ENCODE measurements around the gene MAGI3. TPM values are rescaled to one million over a fixed set of nuclear protein-coding genes. Genes with fewer than 3 reads are reported as not detected.

Gene MAGI3
- total RNA-seq, 1 donor from 2014 or later, result 7.0 TPM

DNA sequence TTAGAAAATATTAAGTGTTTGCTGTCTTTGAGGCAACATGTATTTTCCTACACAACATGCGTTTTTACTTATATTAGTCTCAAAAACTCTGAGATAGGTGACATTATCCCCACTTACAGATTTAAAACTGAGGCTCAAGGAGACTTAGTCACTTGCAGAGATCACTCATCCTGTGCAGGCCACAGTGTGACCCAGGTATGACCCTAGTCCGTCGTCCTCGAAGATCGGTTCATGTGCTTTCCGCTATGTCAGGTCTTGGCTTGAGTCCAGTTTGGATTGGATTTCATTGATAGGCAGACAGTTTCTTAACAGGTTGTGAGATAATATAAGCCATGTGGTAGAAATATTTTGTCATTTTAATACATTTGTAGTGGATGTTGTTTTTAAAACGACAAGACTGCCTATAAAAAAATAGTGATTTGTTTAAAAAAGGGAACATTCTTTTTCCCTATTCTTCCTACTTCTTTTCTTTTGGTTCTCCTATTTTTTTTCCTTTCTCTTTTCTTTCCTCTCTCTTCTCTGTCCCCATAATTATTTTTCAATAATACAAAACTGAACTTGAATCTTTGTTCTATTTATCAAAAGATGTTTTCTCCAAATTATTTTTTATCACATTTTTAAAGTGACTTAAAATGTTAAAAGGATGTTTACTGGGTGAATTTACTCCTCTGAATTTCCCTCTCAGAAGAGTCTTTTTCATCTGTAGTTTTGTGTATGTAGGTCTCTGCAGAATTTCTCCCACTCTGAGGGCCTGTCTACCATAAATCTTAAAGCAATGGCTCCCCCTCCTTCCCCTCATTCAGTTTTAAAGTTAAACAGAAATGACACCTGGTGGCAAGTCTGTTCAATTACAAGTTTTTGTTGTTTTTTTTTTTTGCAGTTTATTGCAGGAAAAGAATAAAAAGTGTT is 287.2 kb downstream of the MAGI3 start:
- TF ChIP-seq, protein P1, sequence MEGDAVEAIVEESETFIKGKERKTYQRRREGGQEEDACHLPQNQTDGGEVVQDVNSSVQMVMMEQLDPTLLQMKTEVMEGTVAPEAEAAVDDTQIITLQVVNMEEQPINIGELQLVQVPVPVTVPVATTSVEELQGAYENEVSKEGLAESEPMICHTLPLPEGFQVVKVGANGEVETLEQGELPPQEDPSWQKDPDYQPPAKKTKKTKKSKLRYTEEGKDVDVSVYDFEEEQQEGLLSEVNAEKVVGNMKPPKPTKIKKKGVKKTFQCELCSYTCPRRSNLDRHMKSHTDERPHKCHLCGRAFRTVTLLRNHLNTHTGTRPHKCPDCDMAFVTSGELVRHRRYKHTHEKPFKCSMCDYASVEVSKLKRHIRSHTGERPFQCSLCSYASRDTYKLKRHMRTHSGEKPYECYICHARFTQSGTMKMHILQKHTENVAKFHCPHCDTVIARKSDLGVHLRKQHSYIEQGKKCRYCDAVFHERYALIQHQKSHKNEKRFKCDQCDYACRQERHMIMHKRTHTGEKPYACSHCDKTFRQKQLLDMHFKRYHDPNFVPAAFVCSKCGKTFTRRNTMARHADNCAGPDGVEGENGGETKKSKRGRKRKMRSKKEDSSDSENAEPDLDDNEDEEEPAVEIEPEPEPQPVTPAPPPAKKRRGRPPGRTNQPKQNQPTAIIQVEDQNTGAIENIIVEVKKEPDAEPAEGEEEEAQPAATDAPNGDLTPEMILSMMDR (IDR thresholded peaks at IDR 0.05), result peak; percentile 72
- Mint-ChIP-seq H3K9me3 (ENCODE audit: unreplicated experiment) (no peaks in the 10 kb centered on the region), H3K4me3 (ENCODE audit: unreplicated experiment) (no peak overlapping the region), H3K4me1 (ENCODE audit: unreplicated experiment) (no peaks in the 10 kb centered on the region), H3K36me3 (ENCODE audit: unreplicated experiment) (peaks cover 4% of the 10 kb centered on the region), H3K27me3 (ENCODE audit: unreplicated experiment) (no peaks in the 10 kb centered on the region), H3K27ac (ENCODE audit: unreplicated experiment) (no peak overlapping the region)
- DNase-seq (ENCODE audit: extremely low spot score, unreplicated experiment), result no peak

DNA sequence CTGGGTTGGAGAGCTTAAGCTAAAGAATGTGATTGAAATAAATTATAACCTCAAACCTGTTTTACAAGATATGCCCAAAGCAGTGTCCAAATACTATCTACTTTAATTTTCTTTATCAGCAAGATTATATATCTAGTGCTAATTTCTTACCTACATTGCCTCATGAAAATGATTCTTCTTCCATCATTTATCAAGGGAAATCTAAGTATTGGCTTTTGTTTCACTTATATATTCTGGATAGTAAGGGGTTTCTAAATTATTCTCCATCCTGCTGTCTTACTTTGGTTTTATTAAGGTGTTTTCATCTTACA is 287.8 kb downstream of the MAGI3 start:
- TF ChIP-seq, protein P1 (IDR thresholded peaks at IDR 0.05), result no peak
- Mint-ChIP-seq H3K4me1 (ENCODE audit: unreplicated experiment) (no peaks in the 10 kb centered on the region), H3K9me3 (ENCODE audit: unreplicated experiment) (no peaks in the 10 kb centered on the region), H3K27ac (ENCODE audit: unreplicated experiment) (no peak overlapping the region), H3K4me3 (ENCODE audit: unreplicated experiment) (no peak overlapping the region), H3K36me3 (ENCODE audit: unreplicated experiment) (peaks cover 9% of the 10 kb centered on the region), H3K27me3 (ENCODE audit: unreplicated experiment) (no peaks in the 10 kb centered on the region)
- DNase-seq (ENCODE audit: extremely low spot score, unreplicated experiment), result no peak

DNA sequence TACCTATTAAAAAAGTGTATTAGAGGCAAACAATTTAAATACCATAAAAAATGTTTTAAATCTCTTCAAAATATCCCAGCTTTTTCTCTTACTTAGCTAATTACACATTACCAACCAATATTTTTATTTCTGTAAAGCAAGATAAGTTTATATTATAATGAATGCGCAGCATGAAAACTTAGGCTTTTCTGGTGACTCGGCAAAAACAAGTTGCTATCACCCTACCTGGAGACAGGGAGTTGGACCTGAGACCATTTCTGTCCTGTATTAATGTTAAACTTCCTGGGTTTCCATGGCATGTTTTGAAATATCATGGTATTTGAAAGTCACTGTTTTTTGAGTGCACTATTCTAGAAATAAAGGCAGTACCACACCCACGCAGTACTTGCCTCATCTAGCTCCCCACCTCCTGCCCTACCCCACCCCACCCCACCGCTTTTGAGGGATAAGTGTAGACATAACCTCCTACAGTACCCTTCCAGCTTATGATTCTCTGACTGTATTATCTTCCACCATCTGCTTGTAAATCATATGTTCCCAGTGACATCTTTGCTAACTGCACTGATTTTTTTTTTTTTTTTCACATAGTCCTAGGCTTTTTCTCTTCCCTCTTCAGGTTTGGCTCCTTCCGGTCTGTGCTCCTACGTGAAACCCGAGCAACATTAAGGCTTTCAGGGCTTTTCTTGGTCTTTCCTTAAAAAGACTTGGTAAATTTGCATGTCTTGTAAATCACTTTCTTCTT is 291.5 kb downstream of the MAGI3 start:
- H3K27me3 Mint-ChIP-seq (ENCODE audit: unreplicated experiment), result no peaks in the 10 kb centered on the region
- H3K4me1 Mint-ChIP-seq (ENCODE audit: unreplicated experiment), result no peaks in the 10 kb centered on the region
- no peak overlapping the region for H3K27ac Mint-ChIP-seq (ENCODE audit: unreplicated experiment)
- TF ChIP-seq, protein P1 (IDR thresholded peaks at IDR 0.05), result no peak
- no peak for DNase-seq (ENCODE audit: extremely low spot score, unreplicated experiment)
- peaks cover 16% of the 10 kb centered on the region for H3K36me3 Mint-ChIP-seq (ENCODE audit: unreplicated experiment)
- H3K4me3 Mint-ChIP-seq (ENCODE audit: unreplicated experiment), result no peak overlapping the region
- no peaks in the 10 kb centered on the region for H3K9me3 Mint-ChIP-seq (ENCODE audit: unreplicated experiment)

DNA sequence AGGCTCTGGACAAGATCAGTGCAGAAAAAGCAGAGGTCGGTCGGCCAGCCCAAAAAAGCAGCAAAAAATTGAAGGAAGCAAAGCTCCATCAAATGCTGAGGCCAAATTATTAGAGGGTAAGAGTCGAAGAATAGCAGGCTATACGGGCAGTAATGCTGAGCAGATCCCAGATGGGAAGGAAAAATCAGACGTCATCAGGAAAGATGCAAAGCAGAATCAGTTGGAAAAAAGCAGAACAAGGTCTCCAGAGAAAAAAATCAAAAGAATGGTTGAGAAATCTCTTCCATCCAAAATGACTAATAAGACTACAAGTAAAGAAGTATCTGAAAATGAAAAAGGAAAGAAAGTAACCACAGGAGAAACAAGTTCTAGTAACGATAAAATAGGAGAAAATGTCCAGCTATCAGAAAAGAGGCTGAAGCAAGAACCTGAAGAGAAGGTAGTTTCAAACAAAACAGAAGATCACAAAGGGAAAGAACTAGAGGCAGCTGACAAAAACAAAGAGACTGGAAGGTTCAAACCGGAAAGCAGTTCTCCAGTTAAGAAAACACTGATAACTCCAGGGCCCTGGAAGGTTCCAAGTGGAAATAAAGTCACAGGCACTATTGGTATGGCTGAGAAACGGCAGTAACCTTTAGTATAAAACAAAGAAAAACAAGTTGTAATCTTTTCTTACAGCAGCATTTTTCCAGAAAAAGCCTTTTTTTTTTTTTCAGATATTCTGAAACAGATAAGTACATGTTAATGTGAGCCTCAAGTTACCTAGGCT is 293.3 kb downstream of the MAGI3 start:
- TF ChIP-seq, protein P1 (IDR thresholded peaks at IDR 0.05), result no peak
- Mint-ChIP-seq H3K4me3 (ENCODE audit: unreplicated experiment) (no peak overlapping the region), H3K36me3 (ENCODE audit: unreplicated experiment) (peaks cover 16% of the 10 kb centered on the region), H3K27ac (ENCODE audit: unreplicated experiment) (peak overlapping the region; percentile 21), H3K9me3 (ENCODE audit: unreplicated experiment) (no peaks in the 10 kb centered on the region), H3K4me1 (ENCODE audit: unreplicated experiment) (peaks cover 6% of the 10 kb centered on the region), H3K27me3 (ENCODE audit: unreplicated experiment) (no peaks in the 10 kb centered on the region)
- DNase-seq (ENCODE audit: extremely low spot score, unreplicated experiment), result no peak
